ENCODE measurements around the gene RHOB. TPM values are rescaled to one million over a fixed set of nuclear protein-coding genes. Genes with fewer than 3 reads are reported as not detected.

RHOB gene
- polyA plus RNA-seq, 1 donor from 2014 or later = 205 TPM

DNA sequence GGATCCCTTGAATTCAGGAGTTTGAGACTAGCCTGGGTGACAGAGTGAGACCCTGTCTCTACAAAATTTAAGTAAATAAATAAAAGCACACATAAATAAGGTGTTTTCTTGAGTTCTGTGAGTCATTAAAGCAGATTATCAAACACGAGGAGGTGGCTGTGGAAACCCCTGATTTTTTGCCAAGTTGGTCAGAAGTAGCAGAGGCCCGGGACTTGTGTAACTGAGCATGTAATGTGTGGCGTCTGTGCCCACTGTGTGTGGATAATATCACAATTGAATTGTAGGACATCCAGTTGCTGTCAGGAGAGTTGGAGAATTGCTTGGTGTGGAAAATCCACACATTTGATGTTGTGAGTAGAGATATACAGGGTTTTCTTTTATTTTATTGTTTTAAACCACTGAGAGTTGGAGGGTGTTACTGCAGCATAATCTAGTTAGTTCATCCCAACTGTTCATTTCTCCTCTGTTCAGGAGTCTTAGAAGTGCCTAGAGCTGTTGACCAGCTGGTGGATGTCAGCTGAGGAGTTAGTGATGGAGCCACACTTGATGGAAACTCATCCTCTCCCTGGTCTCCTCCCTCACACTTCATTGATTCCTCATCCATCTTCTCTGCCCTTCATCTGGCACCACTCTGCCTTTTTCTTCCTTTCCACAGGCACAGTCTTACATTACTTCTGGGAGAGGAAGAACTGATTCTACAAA, 45.9 kb upstream of the RHOB start:
- TF ChIP-seq EP300 (conservative IDR thresholded peaks at IDR 0.05; ENCODE audit: poor library complexity, severe bottlenecking) (no peak), TAF1 (IDR thresholded peaks at IDR 0.05; ENCODE audit: low read depth) (no peak)
- H2AFZ ChIP-seq (ENCODE audit: low read depth, low read length) = no peak overlapping the region
- no peak overlapping the region for H3K27ac ChIP-seq (ENCODE audit: low read length)

DNA sequence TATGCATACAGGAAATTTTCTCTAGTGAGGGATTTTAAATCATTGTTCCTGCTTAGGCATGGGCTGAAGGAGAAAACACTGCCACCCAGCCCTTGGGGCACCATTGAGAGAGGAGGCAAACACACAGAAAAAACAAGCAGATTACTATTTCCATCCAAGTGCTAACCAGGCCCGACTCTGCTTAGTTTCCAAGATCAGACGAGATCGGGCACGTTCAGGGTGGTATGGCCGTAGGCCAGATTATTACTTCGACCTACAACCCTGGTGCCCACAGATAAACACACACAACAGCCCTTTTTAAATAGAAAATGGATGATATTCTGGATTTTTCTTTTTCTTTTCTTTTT, 45.4 kb upstream of the RHOB start:
- Histone ChIP-seq H3K4me3 (ENCODE audit: low read length) (no peak overlapping the region), H3K36me3 (ENCODE audit: insufficient read depth, low read length) (no peaks in the 10 kb centered on the region), H3K9me3 (ENCODE audit: low read length) (no peaks in the 10 kb centered on the region), H3K9ac (ENCODE audit: low read length) (no peak overlapping the region), H3K79me2 (replicated peaks; ENCODE audit: insufficient read depth, low read length) (no peaks in the 10 kb centered on the region), H3K27me3 (ENCODE audit: insufficient read depth, low read depth, low read length) (no peaks in the 10 kb centered on the region), H3K9me2 (ENCODE audit: insufficient read depth, low read length) (no peaks in the 10 kb centered on the region), H3K4me2 (ENCODE audit: low read length) (no peak overlapping the region), H2AFZ (ENCODE audit: low read depth, low read length) (no peak overlapping the region), H4K20me1 (ENCODE audit: insufficient read depth) (no peaks in the 10 kb centered on the region), H3K27ac (ENCODE audit: low read length) (no peak overlapping the region), H3F3A (ENCODE audit: insufficient read depth, low read length, poor library complexity, severe bottlenecking) (no peaks in the 10 kb centered on the region)
- no peak for TF ChIP-seq TAF1 (IDR thresholded peaks at IDR 0.05; ENCODE audit: low read depth)
- no peak for TF ChIP-seq RAD21 (conservative IDR thresholded peaks at IDR 0.05)
- TF ChIP-seq POLR2AphosphoS5 (IDR thresholded peaks at IDR 0.05) = no peak
- TF ChIP-seq, protein P1, sequence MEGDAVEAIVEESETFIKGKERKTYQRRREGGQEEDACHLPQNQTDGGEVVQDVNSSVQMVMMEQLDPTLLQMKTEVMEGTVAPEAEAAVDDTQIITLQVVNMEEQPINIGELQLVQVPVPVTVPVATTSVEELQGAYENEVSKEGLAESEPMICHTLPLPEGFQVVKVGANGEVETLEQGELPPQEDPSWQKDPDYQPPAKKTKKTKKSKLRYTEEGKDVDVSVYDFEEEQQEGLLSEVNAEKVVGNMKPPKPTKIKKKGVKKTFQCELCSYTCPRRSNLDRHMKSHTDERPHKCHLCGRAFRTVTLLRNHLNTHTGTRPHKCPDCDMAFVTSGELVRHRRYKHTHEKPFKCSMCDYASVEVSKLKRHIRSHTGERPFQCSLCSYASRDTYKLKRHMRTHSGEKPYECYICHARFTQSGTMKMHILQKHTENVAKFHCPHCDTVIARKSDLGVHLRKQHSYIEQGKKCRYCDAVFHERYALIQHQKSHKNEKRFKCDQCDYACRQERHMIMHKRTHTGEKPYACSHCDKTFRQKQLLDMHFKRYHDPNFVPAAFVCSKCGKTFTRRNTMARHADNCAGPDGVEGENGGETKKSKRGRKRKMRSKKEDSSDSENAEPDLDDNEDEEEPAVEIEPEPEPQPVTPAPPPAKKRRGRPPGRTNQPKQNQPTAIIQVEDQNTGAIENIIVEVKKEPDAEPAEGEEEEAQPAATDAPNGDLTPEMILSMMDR (IDR thresholded peaks at IDR 0.05; ENCODE audit: poor library complexity, severe bottlenecking) = no peak
- no peak for TF ChIP-seq EZH2 (IDR thresholded peaks at IDR 0.05; ENCODE audit: borderline replicate concordance, insufficient read depth, low read length, poor library complexity, severe bottlenecking)
- TF ChIP-seq MXI1 (conservative IDR thresholded peaks at IDR 0.05; ENCODE audit: poor library complexity, severe bottlenecking) = no peak
- TF ChIP-seq EP300 (conservative IDR thresholded peaks at IDR 0.05; ENCODE audit: poor library complexity, severe bottlenecking) = no peak
- TF ChIP-seq, protein P2, sequence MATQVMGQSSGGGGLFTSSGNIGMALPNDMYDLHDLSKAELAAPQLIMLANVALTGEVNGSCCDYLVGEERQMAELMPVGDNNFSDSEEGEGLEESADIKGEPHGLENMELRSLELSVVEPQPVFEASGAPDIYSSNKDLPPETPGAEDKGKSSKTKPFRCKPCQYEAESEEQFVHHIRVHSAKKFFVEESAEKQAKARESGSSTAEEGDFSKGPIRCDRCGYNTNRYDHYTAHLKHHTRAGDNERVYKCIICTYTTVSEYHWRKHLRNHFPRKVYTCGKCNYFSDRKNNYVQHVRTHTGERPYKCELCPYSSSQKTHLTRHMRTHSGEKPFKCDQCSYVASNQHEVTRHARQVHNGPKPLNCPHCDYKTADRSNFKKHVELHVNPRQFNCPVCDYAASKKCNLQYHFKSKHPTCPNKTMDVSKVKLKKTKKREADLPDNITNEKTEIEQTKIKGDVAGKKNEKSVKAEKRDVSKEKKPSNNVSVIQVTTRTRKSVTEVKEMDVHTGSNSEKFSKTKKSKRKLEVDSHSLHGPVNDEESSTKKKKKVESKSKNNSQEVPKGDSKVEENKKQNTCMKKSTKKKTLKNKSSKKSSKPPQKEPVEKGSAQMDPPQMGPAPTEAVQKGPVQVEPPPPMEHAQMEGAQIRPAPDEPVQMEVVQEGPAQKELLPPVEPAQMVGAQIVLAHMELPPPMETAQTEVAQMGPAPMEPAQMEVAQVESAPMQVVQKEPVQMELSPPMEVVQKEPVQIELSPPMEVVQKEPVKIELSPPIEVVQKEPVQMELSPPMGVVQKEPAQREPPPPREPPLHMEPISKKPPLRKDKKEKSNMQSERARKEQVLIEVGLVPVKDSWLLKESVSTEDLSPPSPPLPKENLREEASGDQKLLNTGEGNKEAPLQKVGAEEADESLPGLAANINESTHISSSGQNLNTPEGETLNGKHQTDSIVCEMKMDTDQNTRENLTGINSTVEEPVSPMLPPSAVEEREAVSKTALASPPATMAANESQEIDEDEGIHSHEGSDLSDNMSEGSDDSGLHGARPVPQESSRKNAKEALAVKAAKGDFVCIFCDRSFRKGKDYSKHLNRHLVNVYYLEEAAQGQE (IDR thresholded peaks at IDR 0.05; ENCODE audit: borderline replicate concordance) = no peak
- no peak for TF ChIP-seq SMC3 (conservative IDR thresholded peaks at IDR 0.05; ENCODE audit: poor library complexity)

More for the DNA sequence above, 45.9 kb upstream of the RHOB start:
- no peaks in the 10 kb centered on the region for H3K9me2 ChIP-seq (ENCODE audit: insufficient read depth, low read length)
- H3K4me3 ChIP-seq (ENCODE audit: low read length) = no peak overlapping the region
- H4K20me1 ChIP-seq (ENCODE audit: insufficient read depth) = no peaks in the 10 kb centered on the region
- H3K79me2 ChIP-seq (replicated peaks; ENCODE audit: insufficient read depth, low read length) = no peaks in the 10 kb centered on the region
- H3K9me3 ChIP-seq (ENCODE audit: low read length) = no peaks in the 10 kb centered on the region
- H3K36me3 ChIP-seq (ENCODE audit: insufficient read depth, low read length) = no peaks in the 10 kb centered on the region
- no peak overlapping the region for H3K9ac ChIP-seq (ENCODE audit: low read length)
- no peaks in the 10 kb centered on the region for H3F3A ChIP-seq (ENCODE audit: insufficient read depth, low read length, poor library complexity, severe bottlenecking)
- no peak overlapping the region for H3K4me2 ChIP-seq (ENCODE audit: low read length)
- H3K27me3 ChIP-seq (ENCODE audit: insufficient read depth, low read depth, low read length) = no peaks in the 10 kb centered on the region
